SK-N-SH treated with all-trans-retinoic acid at 6 μM for 48 hours (cell line): ENCODE data around the gene TXLNA.

ENCODE experiments used
- ATAC-seq: fragments of 200-7000 bp; cut with Tn5 transposase; 3 replicates; pipeline ENCODE4 v1.9.1; 2020; ENCODE audit warnings: mild to moderate bottlenecking, moderate library complexity
- ARNTL ChIP-seq: fragments of 450-650 bp; formaldehyde crosslinking; IDR thresholded peaks from 2 replicates; pipeline ENCODE4 v1.5.0; 2020; ENCODE audit warnings: low read depth, mild to moderate bottlenecking, moderate library complexity, borderline replicate concordance
- BACH2 ChIP-seq: fragments of 250-450 bp; sonication (Bioruptor Pico); IDR thresholded peaks from 2 replicates; pipeline ENCODE4 v1.9.0; 2021; ENCODE audit warnings: mild to moderate bottlenecking, borderline replicate concordance
- ESRRG ChIP-seq: fragments of 250-450 bp; sonication (Bioruptor Pico); IDR thresholded peaks from 2 replicates; pipeline ENCODE4 v1.6.1; 2021; ENCODE audit warnings: mild to moderate bottlenecking
- GLIS3 ChIP-seq: fragments of 250-450 bp; sonication (Bioruptor Pico); IDR thresholded peaks from 2 replicates; pipeline ENCODE4 v1.5.0; 2020; ENCODE audit warnings: mild to moderate bottlenecking, moderate library complexity
- OSR1 ChIP-seq: fragments of 250-450 bp; sonication (Bioruptor Pico); IDR thresholded peaks from 2 replicates; pipeline ENCODE4 v1.8.0; 2022; ENCODE audit warnings: moderate library complexity, mild to moderate bottlenecking, inconsistent platforms
- PPARA ChIP-seq: fragments of 250-450 bp; sonication (Bioruptor Pico); IDR thresholded peaks from 2 replicates; pipeline ENCODE4 v1.5.0; 2020; ENCODE audit warnings: mild to moderate bottlenecking, borderline replicate concordance
- SNAI2 ChIP-seq: fragments of 250-450 bp; sonication (Bioruptor Pico); IDR thresholded peaks from 2 replicates; pipeline ENCODE4 v1.5.0; 2020; ENCODE audit warnings: mild to moderate bottlenecking, moderate library complexity
- TOX ChIP-seq: fragments of 250-450 bp; sonication (Bioruptor Pico); IDR thresholded peaks from 2 replicates; pipeline ENCODE4 v1.8.0; 2021; ENCODE audit warnings: mild to moderate bottlenecking, moderate library complexity, borderline replicate concordance
- ZC3H10 ChIP-seq: fragments of 250-450 bp; sonication (Bioruptor Pico); IDR thresholded peaks from 2 replicates; pipeline ENCODE4 v1.5.1; 2021; ENCODE audit warnings: mild to moderate bottlenecking, moderate library complexity
- ZFP3 ChIP-seq: fragments of 250-450 bp; sonication (Bioruptor Pico); IDR thresholded peaks from 2 replicates; pipeline ENCODE4 v1.5.0; 2020; ENCODE audit warnings: mild to moderate bottlenecking, moderate library complexity
- ZFP30 ChIP-seq: fragments of 450-650 bp; formaldehyde crosslinking; IDR thresholded peaks from 2 replicates; pipeline ENCODE4 v1.5.0; 2022; ENCODE audit warnings: mild to moderate bottlenecking, moderate library complexity
- ZNF565 ChIP-seq: fragments of 450-650 bp; formaldehyde crosslinking; conservative IDR thresholded peaks from 2 replicates; pipeline ENCODE4 v1.5.0; 2020; ENCODE audit warnings: low read depth, mild to moderate bottlenecking, moderate library complexity
- ZNF70 ChIP-seq: fragments of 450-650 bp; formaldehyde crosslinking; IDR thresholded peaks from 2 replicates; pipeline ENCODE4 v1.5.0; 2020; ENCODE audit warnings: mild to moderate bottlenecking, moderate library complexity
- ZNF8 ChIP-seq: fragments of 450-650 bp; formaldehyde crosslinking; IDR thresholded peaks from 2 replicates; pipeline ENCODE4 v1.5.0; 2020; ENCODE audit warnings: mild to moderate bottlenecking, moderate library complexity
- TF ChIP-seq, protein P1 (sequence below): fragments of 250-450 bp; sonication (Bioruptor Pico); IDR thresholded peaks from 2 replicates; pipeline ENCODE4 v1.8.0; 2020; ENCODE audit warnings: mild to moderate bottlenecking, moderate library complexity, borderline replicate concordance
- TF ChIP-seq, protein P2 (sequence below): fragments of 250-450 bp; sonication (Bioruptor Pico); IDR thresholded peaks from 2 replicates; pipeline ENCODE4 v1.5.0; 2020; ENCODE audit warnings: mild to moderate bottlenecking, moderate library complexity
- TF ChIP-seq, protein P3 (sequence below): fragments of 250-450 bp; sonication (Bioruptor Pico); IDR thresholded peaks from 2 replicates; pipeline ENCODE4 v1.5.1; 2021; ENCODE audit warnings: mild to moderate bottlenecking, moderate library complexity

The TXLNA gene

DNA sequence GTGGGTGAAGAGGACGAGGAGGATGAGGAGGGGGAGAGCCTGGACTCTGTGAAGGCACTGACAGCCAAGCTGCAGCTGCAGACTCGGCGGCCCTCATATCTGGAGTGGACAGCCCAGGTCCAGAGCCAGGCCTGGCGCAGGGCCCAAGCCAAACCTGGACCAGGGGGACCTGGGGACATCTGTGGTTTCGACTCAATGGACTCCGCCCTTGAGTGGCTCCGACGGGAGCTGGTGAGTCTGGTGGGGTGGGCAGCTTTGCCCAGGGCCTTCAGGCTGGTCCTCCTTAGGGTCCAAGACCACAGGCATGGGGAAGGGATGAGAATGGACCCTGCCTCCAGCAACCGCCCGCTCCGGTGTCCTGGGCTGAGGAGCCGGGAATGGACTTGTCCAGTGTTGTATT is 68.0 kb downstream of the TXLNA start:
- ATAC-seq = no peak

More for the DNA sequence above, 68.0 kb downstream of the TXLNA start:
- TF ChIP-seq ZNF8 (CRISPR knock-in tag) (no peak), TOX (CRISPR knock-in tag) (no peak), OSR1 (CRISPR knock-in tag) (no peak), SNAI2 (CRISPR knock-in tag) (no peak), ZC3H10 (CRISPR knock-in tag) (no peak), ZNF565 (CRISPR knock-in tag) (no peak), GLIS3 (CRISPR knock-in tag) (no peak), ZNF70 (no peak), ESRRG (CRISPR knock-in tag) (no peak), ZFP3 (CRISPR knock-in tag) (no peak), PPARA (no peak), ARNTL (CRISPR knock-in tag) (no peak), BACH2 (CRISPR knock-in tag) (no peak), ZFP30 (no peak)
- TF ChIP-seq, protein P1, sequence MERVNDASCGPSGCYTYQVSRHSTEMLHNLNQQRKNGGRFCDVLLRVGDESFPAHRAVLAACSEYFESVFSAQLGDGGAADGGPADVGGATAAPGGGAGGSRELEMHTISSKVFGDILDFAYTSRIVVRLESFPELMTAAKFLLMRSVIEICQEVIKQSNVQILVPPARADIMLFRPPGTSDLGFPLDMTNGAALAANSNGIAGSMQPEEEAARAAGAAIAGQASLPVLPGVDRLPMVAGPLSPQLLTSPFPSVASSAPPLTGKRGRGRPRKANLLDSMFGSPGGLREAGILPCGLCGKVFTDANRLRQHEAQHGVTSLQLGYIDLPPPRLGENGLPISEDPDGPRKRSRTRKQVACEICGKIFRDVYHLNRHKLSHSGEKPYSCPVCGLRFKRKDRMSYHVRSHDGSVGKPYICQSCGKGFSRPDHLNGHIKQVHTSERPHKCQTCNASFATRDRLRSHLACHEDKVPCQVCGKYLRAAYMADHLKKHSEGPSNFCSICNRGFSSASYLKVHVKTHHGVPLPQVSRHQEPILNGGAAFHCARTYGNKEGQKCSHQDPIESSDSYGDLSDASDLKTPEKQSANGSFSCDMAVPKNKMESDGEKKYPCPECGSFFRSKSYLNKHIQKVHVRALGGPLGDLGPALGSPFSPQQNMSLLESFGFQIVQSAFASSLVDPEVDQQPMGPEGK (CRISPR knock-in tag) = no peak
- TF ChIP-seq, protein P2, sequence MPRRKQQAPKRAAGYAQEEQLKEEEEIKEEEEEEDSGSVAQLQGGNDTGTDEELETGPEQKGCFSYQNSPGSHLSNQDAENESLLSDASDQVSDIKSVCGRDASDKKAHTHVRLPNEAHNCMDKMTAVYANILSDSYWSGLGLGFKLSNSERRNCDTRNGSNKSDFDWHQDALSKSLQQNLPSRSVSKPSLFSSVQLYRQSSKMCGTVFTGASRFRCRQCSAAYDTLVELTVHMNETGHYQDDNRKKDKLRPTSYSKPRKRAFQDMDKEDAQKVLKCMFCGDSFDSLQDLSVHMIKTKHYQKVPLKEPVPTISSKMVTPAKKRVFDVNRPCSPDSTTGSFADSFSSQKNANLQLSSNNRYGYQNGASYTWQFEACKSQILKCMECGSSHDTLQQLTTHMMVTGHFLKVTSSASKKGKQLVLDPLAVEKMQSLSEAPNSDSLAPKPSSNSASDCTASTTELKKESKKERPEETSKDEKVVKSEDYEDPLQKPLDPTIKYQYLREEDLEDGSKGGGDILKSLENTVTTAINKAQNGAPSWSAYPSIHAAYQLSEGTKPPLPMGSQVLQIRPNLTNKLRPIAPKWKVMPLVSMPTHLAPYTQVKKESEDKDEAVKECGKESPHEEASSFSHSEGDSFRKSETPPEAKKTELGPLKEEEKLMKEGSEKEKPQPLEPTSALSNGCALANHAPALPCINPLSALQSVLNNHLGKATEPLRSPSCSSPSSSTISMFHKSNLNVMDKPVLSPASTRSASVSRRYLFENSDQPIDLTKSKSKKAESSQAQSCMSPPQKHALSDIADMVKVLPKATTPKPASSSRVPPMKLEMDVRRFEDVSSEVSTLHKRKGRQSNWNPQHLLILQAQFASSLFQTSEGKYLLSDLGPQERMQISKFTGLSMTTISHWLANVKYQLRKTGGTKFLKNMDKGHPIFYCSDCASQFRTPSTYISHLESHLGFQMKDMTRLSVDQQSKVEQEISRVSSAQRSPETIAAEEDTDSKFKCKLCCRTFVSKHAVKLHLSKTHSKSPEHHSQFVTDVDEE (CRISPR knock-in tag) = no peak
- TF ChIP-seq, protein P3, sequence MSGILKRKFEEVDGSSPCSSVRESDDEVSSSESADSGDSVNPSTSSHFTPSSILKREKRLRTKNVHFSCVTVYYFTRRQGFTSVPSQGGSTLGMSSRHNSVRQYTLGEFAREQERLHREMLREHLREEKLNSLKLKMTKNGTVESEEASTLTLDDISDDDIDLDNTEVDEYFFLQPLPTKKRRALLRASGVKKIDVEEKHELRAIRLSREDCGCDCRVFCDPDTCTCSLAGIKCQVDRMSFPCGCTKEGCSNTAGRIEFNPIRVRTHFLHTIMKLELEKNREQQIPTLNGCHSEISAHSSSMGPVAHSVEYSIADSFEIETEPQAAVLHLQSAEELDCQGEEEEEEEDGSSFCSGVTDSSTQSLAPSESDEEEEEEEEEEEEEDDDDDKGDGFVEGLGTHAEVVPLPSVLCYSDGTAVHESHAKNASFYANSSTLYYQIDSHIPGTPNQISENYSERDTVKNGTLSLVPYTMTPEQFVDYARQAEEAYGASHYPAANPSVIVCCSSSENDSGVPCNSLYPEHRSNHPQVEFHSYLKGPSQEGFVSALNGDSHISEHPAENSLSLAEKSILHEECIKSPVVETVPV (CRISPR knock-in tag) = no peak
- TF ChIP-seq, all 23 proteins: peak for 0
